Gastroesophageal sphincter (tissue), 4 donors: ENCODE data around the gene OR5C1. TPM values are rescaled to one million over a fixed set of nuclear protein-coding genes. Genes with fewer than 3 reads are reported as not detected.
"Not testable (repeated sequence)": the region's sequence is repeated elsewhere in the genome, so short reads cannot be mapped to it uniquely, and the experiment has no call there.

Experiments
- ATAC-seq: fragments of 150-250 bp; one replicate; pipeline ENCODE4 v1.9.1; 2016; ENCODE audit warnings: mild to moderate bottlenecking, moderate library complexity
- H3K27ac ChIP-seq, 4 donors: fragments of 200-600 bp; sonication (generic) in 3 of 4; 1 replicate in 3 of 4; 2 replicates in 1 of 4; pipeline ENCODE4 v1.5.1; 2016 to 2019
- H3K27me3 ChIP-seq: fragments of 200-600 bp; sonication (generic); one replicate; pipeline ENCODE4 v1.5.1; 2019
- H3K36me3 ChIP-seq, 2 donors: fragments of 200-600 bp; sonication (generic); one replicate each; pipeline ENCODE4 v1.5.1; 2019; ENCODE audit warnings: control low read depth in 1 of 2
- H3K4me1 ChIP-seq, 3 donors: fragments of 200-600 bp; sonication (generic); 1 replicate in 2 of 3; 2 replicates in 1 of 3; pipeline ENCODE4 v1.5.1; 2016 to 2019; ENCODE audit warnings: control low read depth in 2 of 3
- H3K4me3 ChIP-seq, 2 donors: fragments of 200-600 bp; sonication (generic); one replicate each; pipeline ENCODE4 v1.5.1; 2019; ENCODE audit warnings: mild to moderate bottlenecking in 1 of 2, moderate library complexity in 1 of 2
- H3K9me3 ChIP-seq, 3 donors: fragments of 200-600 bp; sonication (generic); one replicate each; pipeline ENCODE4 v1.5.1; 2017 to 2019; ENCODE audit warnings: control low read depth in 2 of 3
- EP300 ChIP-seq: sonication (generic); formaldehyde crosslinking; IDR thresholded peaks from one replicate; pipeline ENCODE4 v1.6.1; 2017; ENCODE audit warnings: antibody characterized with exemption, mild to moderate bottlenecking
- POLR2A ChIP-seq, 2 donors: fragments of 450-650 bp; IDR thresholded peaks; one replicate each; pipeline ENCODE4 v1.6.1; 2017; ENCODE audit warnings: antibody characterized with exemption in 2 of 2, mild to moderate bottlenecking in 2 of 2, moderate library complexity in 1 of 2
- POLR2AphosphoS5 ChIP-seq: sonication (generic); formaldehyde crosslinking; IDR thresholded peaks from one replicate; pipeline ENCODE4 v1.6.1; 2017; ENCODE audit warnings: antibody characterized with exemption
- WGBS, 2 donors: methylation state at CpG; one replicate each; pipeline ENCODE4 v1.1.5; 2018; ENCODE audit warnings: low coverage in 1 of 2; 5-methylcytosine and 5-hydroxymethylcytosine counted together
- total RNA-seq, 4 donors: library from RNA; depleted of rRNA; stranded (reverse); fragments of >200 nt; gene quantifications; one replicate each; pipeline ENCODE4 v1.1.0, GENCODE V29; 2016
- TF ChIP-seq, protein P1 (sequence below), 4 experiments: fragments of 200-600 bp in 2 of 4; fragments of 450-650 bp in 2 of 4; sonication (generic) in 1 of 4; IDR thresholded peaks; one replicate each; pipeline ENCODE4 v1.5.1; 2017 to 2019; ENCODE audit warnings: antibody characterized with exemption in 4 of 4, mild to moderate bottlenecking in 2 of 4, moderate library complexity in 2 of 4

The OR5C1 gene
- total RNA-seq, 4 donors from 2014 or later = not detected

DNA sequence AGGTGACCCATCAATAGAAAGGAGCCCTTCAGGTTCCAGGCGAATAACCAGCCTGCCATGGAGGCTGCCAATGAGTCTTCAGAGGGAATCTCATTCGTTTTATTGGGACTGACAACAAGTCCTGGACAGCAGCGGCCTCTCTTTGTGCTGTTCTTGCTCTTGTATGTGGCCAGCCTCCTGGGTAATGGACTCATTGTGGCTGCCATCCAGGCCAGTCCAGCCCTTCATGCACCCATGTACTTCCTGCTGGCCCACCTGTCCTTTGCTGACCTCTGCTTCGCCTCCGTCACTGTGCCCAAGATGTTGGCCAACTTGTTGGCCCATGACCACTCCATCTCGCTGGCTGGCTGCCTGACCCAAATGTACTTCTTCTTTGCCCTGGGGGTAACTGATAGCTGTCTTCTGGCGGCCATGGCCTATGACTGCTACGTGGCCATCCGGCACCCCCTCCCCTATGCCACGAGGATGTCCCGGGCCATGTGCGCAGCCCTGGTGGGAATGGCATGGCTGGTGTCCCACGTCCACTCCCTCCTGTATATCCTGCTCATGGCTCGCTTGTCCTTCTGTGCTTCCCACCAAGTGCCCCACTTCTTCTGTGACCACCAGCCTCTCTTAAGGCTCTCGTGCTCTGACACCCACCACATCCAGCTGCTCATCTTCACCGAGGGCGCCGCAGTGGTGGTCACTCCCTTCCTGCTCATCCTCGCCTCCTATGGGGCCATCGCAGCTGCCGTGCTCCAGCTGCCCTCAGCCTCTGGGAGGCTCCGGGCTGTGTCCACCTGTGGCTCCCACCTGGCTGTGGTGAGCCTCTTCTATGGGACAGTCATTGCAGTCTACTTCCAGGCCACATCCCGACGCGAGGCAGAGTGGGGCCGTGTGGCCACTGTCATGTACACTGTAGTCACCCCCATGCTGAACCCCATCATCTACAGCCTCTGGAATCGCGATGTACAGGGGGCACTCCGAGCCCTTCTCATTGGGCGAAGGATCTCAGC lies 11.6 kb downstream of the OR5C1 start, which contains the start of gene OR1K1:
OR1K1 (plus strand) TSS at position 58 of the 995 bp plus-strand sequence; CDS start at position 58, 0 bp downstream.
- H3K4me1 ChIP-seq = no peaks in the 10 kb centered on the region
- H3K27ac ChIP-seq = no peak within 1 kb of the TSS
- no peak for TF ChIP-seq EP300
- no peak for TF ChIP-seq POLR2AphosphoS5
- no peaks in the 10 kb centered on the region for H3K9me3 ChIP-seq
- H3K27me3 ChIP-seq = no peaks in the 10 kb centered on the region
- H3K36me3 ChIP-seq = peaks cover 0 to 9% of the 10 kb centered on the region in 2 donors
- 93 to 95% methylated on average over 11 to 17 of the region's 30 CpGs for WGBS, 2 donors
- H3K4me3 ChIP-seq = no peak within 1 kb of the TSS
- no peak for ATAC-seq

DNA sequence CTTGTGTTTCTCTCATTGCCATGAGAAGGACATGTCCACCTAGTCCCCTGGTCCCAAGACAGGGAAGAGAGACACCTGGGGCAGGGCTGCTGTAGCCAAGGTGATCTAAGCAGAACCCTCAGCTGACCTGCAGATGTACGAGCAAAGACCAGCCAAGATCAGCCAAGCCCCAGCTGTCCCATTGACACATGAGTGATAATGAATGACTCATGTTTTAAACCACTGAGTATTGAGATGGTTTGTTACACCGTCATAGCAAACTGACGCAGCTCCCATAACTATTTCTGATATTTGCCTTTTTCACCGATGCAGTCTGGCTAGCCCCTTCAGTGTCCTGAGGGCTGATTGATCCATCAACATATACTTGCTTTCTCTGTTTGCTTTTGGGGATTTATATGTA lies 17.9 kb downstream of the OR5C1 start:
- H3K36me3 ChIP-seq = peaks cover 0 to 9% of the 10 kb centered on the region in 2 donors
- H3K4me3 ChIP-seq = no peak overlapping the region
- ATAC-seq = no peak
- no peaks in the 10 kb centered on the region for H3K9me3 ChIP-seq
- no peaks in the 10 kb centered on the region for H3K27me3 ChIP-seq
- no peak overlapping the region for H3K27ac ChIP-seq
- 94 to 100% methylated on average over 1 to 3 of the region's 4 CpGs for WGBS, 2 donors
- TF ChIP-seq POLR2A (IDR thresholded peaks at IDR 0.05) (no peak), POLR2AphosphoS5 (no peak), EP300 (no peak)
- TF ChIP-seq, protein P1, sequence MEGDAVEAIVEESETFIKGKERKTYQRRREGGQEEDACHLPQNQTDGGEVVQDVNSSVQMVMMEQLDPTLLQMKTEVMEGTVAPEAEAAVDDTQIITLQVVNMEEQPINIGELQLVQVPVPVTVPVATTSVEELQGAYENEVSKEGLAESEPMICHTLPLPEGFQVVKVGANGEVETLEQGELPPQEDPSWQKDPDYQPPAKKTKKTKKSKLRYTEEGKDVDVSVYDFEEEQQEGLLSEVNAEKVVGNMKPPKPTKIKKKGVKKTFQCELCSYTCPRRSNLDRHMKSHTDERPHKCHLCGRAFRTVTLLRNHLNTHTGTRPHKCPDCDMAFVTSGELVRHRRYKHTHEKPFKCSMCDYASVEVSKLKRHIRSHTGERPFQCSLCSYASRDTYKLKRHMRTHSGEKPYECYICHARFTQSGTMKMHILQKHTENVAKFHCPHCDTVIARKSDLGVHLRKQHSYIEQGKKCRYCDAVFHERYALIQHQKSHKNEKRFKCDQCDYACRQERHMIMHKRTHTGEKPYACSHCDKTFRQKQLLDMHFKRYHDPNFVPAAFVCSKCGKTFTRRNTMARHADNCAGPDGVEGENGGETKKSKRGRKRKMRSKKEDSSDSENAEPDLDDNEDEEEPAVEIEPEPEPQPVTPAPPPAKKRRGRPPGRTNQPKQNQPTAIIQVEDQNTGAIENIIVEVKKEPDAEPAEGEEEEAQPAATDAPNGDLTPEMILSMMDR (IDR thresholded peaks at IDR 0.05) = no peak
- no peaks in the 10 kb centered on the region for H3K4me1 ChIP-seq

DNA sequence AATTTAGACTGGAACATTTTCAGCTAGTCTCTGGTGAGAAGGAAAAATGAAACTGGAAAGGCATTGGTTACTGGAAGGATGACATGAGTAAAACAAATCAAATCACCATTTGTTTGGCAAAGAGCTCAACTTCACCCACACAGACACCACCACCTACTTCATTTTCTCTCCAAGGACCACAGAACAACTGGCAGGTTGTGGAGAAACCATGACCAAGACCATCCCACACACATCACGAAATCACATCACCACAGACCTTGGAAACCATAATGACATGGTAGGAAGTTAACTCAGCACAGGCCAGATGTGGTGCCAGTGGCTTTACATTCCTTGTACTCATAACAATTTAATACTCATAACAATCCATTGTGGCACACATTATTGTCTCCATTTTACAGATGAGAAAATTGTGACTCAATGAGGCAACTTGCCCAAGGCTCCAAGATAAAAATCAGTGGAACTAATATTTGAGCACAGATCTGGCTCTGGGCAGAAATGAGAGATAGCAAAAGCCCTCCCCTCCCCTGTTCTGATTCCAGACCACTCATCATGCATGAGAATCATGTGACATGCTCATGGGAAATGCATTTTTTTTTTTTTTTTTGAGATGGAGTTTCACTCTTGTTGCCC lies 18.7 kb downstream of the OR5C1 start:
- Histone ChIP-seq H3K27me3 (no peaks in the 10 kb centered on the region), H3K36me3 (peaks cover 0 to 9% of the 10 kb centered on the region in 2 donors), H3K4me1 (no peaks in the 10 kb centered on the region), H3K9me3 (no peaks in the 10 kb centered on the region), H3K4me3 (no peak overlapping the region), H3K27ac (no peak overlapping the region)
- 50 to 54% methylated on average over 1 of the region's 1 CpG for WGBS, 2 donors
- no peak for TF ChIP-seq POLR2AphosphoS5
- TF ChIP-seq, protein P1 (IDR thresholded peaks at IDR 0.05) = no peak
- TF ChIP-seq EP300 = no peak
- TF ChIP-seq POLR2A (IDR thresholded peaks at IDR 0.05) = no peak
- no peak for ATAC-seq

DNA sequence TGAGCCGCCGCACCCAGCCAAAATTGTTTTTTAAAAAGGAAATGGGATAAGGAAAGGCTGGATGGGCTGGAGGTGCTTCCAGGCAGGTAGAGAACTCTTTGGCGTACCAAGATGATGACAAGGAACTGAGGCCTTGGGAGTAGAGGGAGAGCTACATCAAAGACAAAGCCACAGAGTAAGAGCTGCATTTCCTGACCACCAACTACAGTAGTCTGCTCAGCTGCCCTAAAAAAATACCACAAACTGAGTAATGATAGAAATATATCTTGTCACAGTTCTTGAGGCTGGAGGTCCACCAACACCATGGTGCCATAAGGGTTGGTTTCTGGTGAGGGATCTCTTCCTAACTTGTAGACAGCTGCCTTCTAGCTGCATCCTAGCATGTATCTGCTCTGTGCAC lies 19.4 kb downstream of the OR5C1 start:
- Histone ChIP-seq H3K27me3 (no peaks in the 10 kb centered on the region), H3K27ac (no peak overlapping the region), H3K4me3 (no peak overlapping the region), H3K36me3 (peaks cover 0 to 9% of the 10 kb centered on the region in 2 donors), H3K9me3 (no peaks in the 10 kb centered on the region), H3K4me1 (no peaks in the 10 kb centered on the region)
- ATAC-seq = no peak
- 71 to 100% methylated on average over 1 of the region's 3 CpGs for WGBS, 2 donors
- TF ChIP-seq POLR2AphosphoS5 = no peak
- TF ChIP-seq, protein P1 (IDR thresholded peaks at IDR 0.05) = no peak
- no peak for TF ChIP-seq POLR2A (IDR thresholded peaks at IDR 0.05)
- TF ChIP-seq EP300 = no peak

DNA sequence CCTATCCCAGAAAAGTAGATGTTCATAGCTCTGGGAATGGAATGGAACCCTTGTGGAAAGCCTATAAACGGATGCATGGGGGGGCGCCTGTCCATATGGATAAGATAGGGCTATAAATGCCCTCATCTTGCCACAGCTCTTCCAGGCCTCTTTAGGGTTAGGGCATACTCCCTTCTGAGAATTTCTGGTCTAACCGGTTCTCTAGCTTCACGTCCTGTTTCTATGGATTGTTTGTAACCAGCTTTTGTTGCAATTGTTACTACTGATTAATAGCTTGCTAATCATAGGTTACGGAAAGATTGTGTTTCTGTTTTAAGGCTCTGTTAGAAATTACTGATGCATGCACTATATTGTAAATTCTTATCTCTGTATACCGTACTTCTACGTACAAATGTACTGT lies 20.5 kb downstream of the OR5C1 start:
- not testable (repeated sequence) for H3K27ac ChIP-seq, H3K27me3 ChIP-seq, H3K4me1 ChIP-seq, H3K4me3 ChIP-seq, H3K36me3 ChIP-seq, H3K9me3 ChIP-seq, ATAC-seq
- 76 to 79% methylated on average over 7 of the region's 7 CpGs for WGBS, 2 donors
